Measurements from ENCODE around the gene MYF6. TPM values are rescaled to one million over a fixed set of nuclear protein-coding genes. Genes with fewer than 3 reads are reported as not detected.

The MYF6 gene
- total RNA-seq, 1 donor from 2014 or later = not detected

GRCh38 chr12:80707830-80708258 is 410 bp downstream of the MYF6 start:
- Histone ChIP-seq H3K27ac (no peak overlapping the region), H3K9me3 (no peaks in the 10 kb centered on the region), H3K4me3 (no peak overlapping the region), H3K27me3 (no peaks in the 10 kb centered on the region), H3K4me1 (no peaks in the 10 kb centered on the region), H3K36me3 (no peaks in the 10 kb centered on the region)
- TF ChIP-seq CTCF (IDR thresholded peaks at IDR 0.05) = no peak
- intact Hi-C loops (cut with DNase I) = no loop called here
- DNase-seq (ENCODE audit: low spot score in 2 of 2) = no peak

- no peaks in the 10 kb centered on the region for H3K27me3 ChIP-seq
- no peaks in the 10 kb centered on the region for H3K36me3 ChIP-seq
- DNase-seq (ENCODE audit: low spot score in 2 of 2) = no peak
- no peak for TF ChIP-seq CTCF (IDR thresholded peaks at IDR 0.05)
- no peaks in the 10 kb centered on the region for H3K4me1 ChIP-seq
- no peaks in the 10 kb centered on the region for H3K9me3 ChIP-seq
- intact Hi-C loops (cut with DNase I) = no loop called here
- no peak overlapping the region for H3K27ac ChIP-seq
- H3K4me3 ChIP-seq = no peak overlapping the region
Measured at GRCh38 chr12:80708259-80708974, 983 bp downstream of the MYF6 start.

GRCh38 chr12:80708975-80709328 is 1.5 kb downstream of the MYF6 start:
- DNase-seq (ENCODE audit: low spot score in 2 of 2) = no peak
- TF ChIP-seq CTCF (IDR thresholded peaks at IDR 0.05) = no peak
- Histone ChIP-seq H3K9me3 (no peaks in the 10 kb centered on the region), H3K27ac (no peak overlapping the region), H3K36me3 (no peaks in the 10 kb centered on the region), H3K4me3 (no peak overlapping the region), H3K27me3 (no peaks in the 10 kb centered on the region), H3K4me1 (no peaks in the 10 kb centered on the region)
- intact Hi-C loops (cut with DNase I) = no loop called here

GRCh38 chr12:80709811-80710726 is 2.6 kb downstream of the MYF6 start:
- no peak for TF ChIP-seq CTCF (IDR thresholded peaks at IDR 0.05)
- H3K27me3 ChIP-seq = no peaks in the 10 kb centered on the region
- no peaks in the 10 kb centered on the region for H3K4me1 ChIP-seq
- DNase-seq (ENCODE audit: low spot score in 2 of 2) = no peak
- no peaks in the 10 kb centered on the region for H3K9me3 ChIP-seq
- no peak overlapping the region for H3K27ac ChIP-seq
- intact Hi-C loops (cut with DNase I) = no loop called here
- no peak overlapping the region for H3K4me3 ChIP-seq
- H3K36me3 ChIP-seq = no peaks in the 10 kb centered on the region

- no peaks in the 10 kb centered on the region for H3K36me3 ChIP-seq
- H3K27me3 ChIP-seq = no peaks in the 10 kb centered on the region
- no peaks in the 10 kb centered on the region for H3K4me1 ChIP-seq
- intact Hi-C loops (cut with DNase I) = no loop called here
- no peak overlapping the region for H3K27ac ChIP-seq
- H3K4me3 ChIP-seq = no peak overlapping the region
- no peak for DNase-seq (ENCODE audit: low spot score in 2 of 2)
- no peaks in the 10 kb centered on the region for H3K9me3 ChIP-seq
- TF ChIP-seq CTCF (IDR thresholded peaks at IDR 0.05) = no peak
Measured at GRCh38 chr12:80710727-80711449, 3.5 kb downstream of the MYF6 start.

All from ascending aorta (tissue), 2 donors.